ENCODE measurements around the gene URM1. TPM values are rescaled to one million over a fixed set of nuclear protein-coding genes. Genes with fewer than 3 reads are reported as not detected.
A peak's percentile ranks its signal among the peaks of the same experiment; 100 is the strongest.

URM1 gene
- total and polyA plus RNA-seq, 10 of the 15 experiments (the other 5 are each of a cell fraction or from before 2014, with no cell fraction given): 7.9 to 75.8 (median 63.7) TPM

GRCh38 chr9:128370752-128371629, at the start of gene URM1 (continued):
- TF ChIP-seq HDGF (IDR thresholded peaks at IDR 0.05) (peak; percentile 80), ZNF207 (IDR thresholded peaks at IDR 0.05; ENCODE audit: borderline replicate concordance) (no peak; the same call in 1 of the 2 replicates), YBX1 (IDR thresholded peaks at IDR 0.05) (no peak), IRF4 (IDR thresholded peaks at IDR 0.05; ENCODE audit: low read depth, low read length) (no peak), EED (IDR thresholded peaks at IDR 0.05; ENCODE audit: low read depth) (no peak), SIX5 (IDR thresholded peaks at IDR 0.05; ENCODE audit: low read depth, low read length, severe bottlenecking) (peak; percentile 48), TAF1 (IDR thresholded peaks at IDR 0.05; ENCODE audit: borderline replicate concordance, low read depth, low read length) (peak; percentile 81), PML (IDR thresholded peaks at IDR 0.05; ENCODE audit: low read length) (peak; percentile 63; the same call in 1 of the 2 replicates), POLR2A (IDR thresholded peaks at IDR 0.05; ENCODE audit: low read depth, low read length) (peak; percentile 90), MLLT1 (IDR thresholded peaks at IDR 0.05) (peak; percentile 46; the same call in 1 of the 2 replicates), SMAD1 (IDR thresholded peaks at IDR 0.05; ENCODE audit: low read depth, partially characterized antibody) (no peak), POLR2AphosphoS2 (IDR thresholded peaks at IDR 0.05; ENCODE audit: low read depth, low read length) (peak; percentile 69; the same call in 1 of the 2 replicates), TCF3 (IDR thresholded peaks at IDR 0.05; ENCODE audit: borderline replicate concordance, insufficient read depth, low read depth, low read length) (0 out of 2 replicates have a peak, but pooled peaks have one; percentile 36)
- TF ChIP-seq, protein P1, sequence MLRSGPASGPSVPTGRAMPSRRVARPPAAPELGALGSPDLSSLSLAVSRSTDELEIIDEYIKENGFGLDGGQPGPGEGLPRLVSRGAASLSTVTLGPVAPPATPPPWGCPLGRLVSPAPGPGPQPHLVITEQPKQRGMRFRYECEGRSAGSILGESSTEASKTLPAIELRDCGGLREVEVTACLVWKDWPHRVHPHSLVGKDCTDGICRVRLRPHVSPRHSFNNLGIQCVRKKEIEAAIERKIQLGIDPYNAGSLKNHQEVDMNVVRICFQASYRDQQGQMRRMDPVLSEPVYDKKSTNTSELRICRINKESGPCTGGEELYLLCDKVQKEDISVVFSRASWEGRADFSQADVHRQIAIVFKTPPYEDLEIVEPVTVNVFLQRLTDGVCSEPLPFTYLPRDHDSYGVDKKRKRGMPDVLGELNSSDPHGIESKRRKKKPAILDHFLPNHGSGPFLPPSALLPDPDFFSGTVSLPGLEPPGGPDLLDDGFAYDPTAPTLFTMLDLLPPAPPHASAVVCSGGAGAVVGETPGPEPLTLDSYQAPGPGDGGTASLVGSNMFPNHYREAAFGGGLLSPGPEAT (IDR thresholded peaks at IDR 0.05; ENCODE audit: low read depth): peak; percentile 99
- TF ChIP-seq, protein P2, sequence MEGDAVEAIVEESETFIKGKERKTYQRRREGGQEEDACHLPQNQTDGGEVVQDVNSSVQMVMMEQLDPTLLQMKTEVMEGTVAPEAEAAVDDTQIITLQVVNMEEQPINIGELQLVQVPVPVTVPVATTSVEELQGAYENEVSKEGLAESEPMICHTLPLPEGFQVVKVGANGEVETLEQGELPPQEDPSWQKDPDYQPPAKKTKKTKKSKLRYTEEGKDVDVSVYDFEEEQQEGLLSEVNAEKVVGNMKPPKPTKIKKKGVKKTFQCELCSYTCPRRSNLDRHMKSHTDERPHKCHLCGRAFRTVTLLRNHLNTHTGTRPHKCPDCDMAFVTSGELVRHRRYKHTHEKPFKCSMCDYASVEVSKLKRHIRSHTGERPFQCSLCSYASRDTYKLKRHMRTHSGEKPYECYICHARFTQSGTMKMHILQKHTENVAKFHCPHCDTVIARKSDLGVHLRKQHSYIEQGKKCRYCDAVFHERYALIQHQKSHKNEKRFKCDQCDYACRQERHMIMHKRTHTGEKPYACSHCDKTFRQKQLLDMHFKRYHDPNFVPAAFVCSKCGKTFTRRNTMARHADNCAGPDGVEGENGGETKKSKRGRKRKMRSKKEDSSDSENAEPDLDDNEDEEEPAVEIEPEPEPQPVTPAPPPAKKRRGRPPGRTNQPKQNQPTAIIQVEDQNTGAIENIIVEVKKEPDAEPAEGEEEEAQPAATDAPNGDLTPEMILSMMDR (IDR thresholded peaks at IDR 0.05 in 2 of 3, conservative IDR thresholded peaks at IDR 0.05 in 1 of 3; ENCODE audit: control insufficient read depth in 2 of 3, extremely low read depth in 1 of 3, insufficient read depth in 1 of 3, low read depth in 3 of 3, low read length in 3 of 3): peak in 1 of 3 experiments; percentile 9; a peak in 1 of 6 replicates
- TF ChIP-seq, protein P3, sequence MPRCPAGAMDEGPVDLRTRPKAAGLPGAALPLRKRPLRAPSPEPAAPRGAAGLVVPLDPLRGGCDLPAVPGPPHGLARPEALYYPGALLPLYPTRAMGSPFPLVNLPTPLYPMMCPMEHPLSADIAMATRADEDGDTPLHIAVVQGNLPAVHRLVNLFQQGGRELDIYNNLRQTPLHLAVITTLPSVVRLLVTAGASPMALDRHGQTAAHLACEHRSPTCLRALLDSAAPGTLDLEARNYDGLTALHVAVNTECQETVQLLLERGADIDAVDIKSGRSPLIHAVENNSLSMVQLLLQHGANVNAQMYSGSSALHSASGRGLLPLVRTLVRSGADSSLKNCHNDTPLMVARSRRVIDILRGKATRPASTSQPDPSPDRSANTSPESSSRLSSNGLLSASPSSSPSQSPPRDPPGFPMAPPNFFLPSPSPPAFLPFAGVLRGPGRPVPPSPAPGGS (IDR thresholded peaks at IDR 0.05; ENCODE audit: borderline replicate concordance, insufficient read depth, low read depth, low read length, poor library complexity, severe bottlenecking): peak; percentile 22
- TF ChIP-seq, protein P4, sequence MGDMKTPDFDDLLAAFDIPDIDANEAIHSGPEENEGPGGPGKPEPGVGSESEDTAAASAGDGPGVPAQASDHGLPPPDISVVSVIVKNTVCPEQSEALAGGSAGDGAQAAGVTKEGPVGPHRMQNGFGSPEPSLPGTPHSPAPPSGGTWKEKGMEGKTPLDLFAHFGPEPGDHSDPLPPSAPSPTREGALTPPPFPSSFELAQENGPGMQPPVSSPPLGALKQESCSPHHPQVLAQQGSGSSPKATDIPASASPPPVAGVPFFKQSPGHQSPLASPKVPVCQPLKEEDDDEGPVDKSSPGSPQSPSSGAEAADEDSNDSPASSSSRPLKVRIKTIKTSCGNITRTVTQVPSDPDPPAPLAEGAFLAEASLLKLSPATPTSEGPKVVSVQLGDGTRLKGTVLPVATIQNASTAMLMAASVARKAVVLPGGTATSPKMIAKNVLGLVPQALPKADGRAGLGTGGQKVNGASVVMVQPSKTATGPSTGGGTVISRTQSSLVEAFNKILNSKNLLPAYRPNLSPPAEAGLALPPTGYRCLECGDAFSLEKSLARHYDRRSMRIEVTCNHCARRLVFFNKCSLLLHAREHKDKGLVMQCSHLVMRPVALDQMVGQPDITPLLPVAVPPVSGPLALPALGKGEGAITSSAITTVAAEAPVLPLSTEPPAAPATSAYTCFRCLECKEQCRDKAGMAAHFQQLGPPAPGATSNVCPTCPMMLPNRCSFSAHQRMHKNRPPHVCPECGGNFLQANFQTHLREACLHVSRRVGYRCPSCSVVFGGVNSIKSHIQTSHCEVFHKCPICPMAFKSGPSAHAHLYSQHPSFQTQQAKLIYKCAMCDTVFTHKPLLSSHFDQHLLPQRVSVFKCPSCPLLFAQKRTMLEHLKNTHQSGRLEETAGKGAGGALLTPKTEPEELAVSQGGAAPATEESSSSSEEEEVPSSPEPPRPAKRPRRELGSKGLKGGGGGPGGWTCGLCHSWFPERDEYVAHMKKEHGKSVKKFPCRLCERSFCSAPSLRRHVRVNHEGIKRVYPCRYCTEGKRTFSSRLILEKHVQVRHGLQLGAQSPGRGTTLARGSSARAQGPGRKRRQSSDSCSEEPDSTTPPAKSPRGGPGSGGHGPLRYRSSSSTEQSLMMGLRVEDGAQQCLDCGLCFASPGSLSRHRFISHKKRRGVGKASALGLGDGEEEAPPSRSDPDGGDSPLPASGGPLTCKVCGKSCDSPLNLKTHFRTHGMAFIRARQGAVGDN (IDR thresholded peaks at IDR 0.05): 0 out of 2 replicates have a peak, but pooled peaks have one; percentile 40

All from GM12878 (cell line).